Activated CD4-positive, alpha-beta T cell treated with anti-CD3 and anti-CD28 coated beads, Interleukin-2, amount 10 ng/mL, durations not matched to agents 24 days and 14 days (primary cell): Measurements from ENCODE around the gene STRAP. TPM values are rescaled to one million over a fixed set of nuclear protein-coding genes. Genes with fewer than 3 reads are reported as not detected.
"Not testable (repeated sequence)": the region's sequence is repeated elsewhere in the genome, so short reads cannot be mapped to it uniquely, and the experiment has no call there.

Source experiments
- DNase-seq: peaks from one replicate; pipeline ENCODE4 v3.0.0; 2022
- H3K27ac Mint-ChIP-seq: one replicate; pipeline ENCODE4 v1.8.0; 2022; ENCODE audit warnings: mild to moderate bottlenecking, mixed read lengths
- H3K27me3 Mint-ChIP-seq: one replicate; pipeline ENCODE4 v1.8.0; 2022; ENCODE audit warnings: mixed read lengths
- H3K36me3 Mint-ChIP-seq: one replicate; pipeline ENCODE4 v1.8.0; 2022; ENCODE audit warnings: low read depth, mild to moderate bottlenecking, mixed read lengths
- H3K4me1 Mint-ChIP-seq: one replicate; pipeline ENCODE4 v1.8.0; 2021; ENCODE audit warnings: mixed read lengths
- H3K4me3 Mint-ChIP-seq: one replicate; pipeline ENCODE4 v1.8.0; 2022; ENCODE audit warnings: mild to moderate bottlenecking, moderate library complexity, mixed read lengths
- H3K9me3 Mint-ChIP-seq: one replicate; pipeline ENCODE4 v1.8.0; 2021; ENCODE audit warnings: mixed read lengths
- intact Hi-C: fragments of 100-400 bp; cut with micrococcal nuclease; formaldehyde crosslinking; loops from one replicate; pipeline ENCODE4 v1.15.1; 2023
- total RNA-seq: library from RNA; stranded (reverse); gene quantifications from 2 replicates; pipeline ENCODE4 v1.2.3, GENCODE V29; 2022

STRAP gene
- total RNA-seq, 1 donor from 2014 or later, result 166 TPM

- DNase-seq, H3K9me3 Mint-ChIP-seq, intact Hi-C loops, H3K27me3 Mint-ChIP-seq, H3K4me3 Mint-ChIP-seq, H3K27ac Mint-ChIP-seq, H3K36me3 Mint-ChIP-seq, H3K4me1 Mint-ChIP-seq: not testable (repeated sequence)
Measured at GRCh38 chr12:15948461-15948860, 66.3 kb downstream of the STRAP start.

Other genes with a start within 250 kb of the STRAP start
- 2.2 and 2.4 TPM in 2 replicates for gene EPS8, start 93.0 kb upstream of the STRAP start, total RNA-seq
- 15.9 and 17.3 TPM in 2 replicates for gene DERA, start 28.9 kb downstream of the STRAP start, total RNA-seq